Myocyte (in vitro differentiated cells): ENCODE measurements around the gene SYK. TPM values are rescaled to one million over a fixed set of nuclear protein-coding genes. Genes with fewer than 3 reads are reported as not detected.
A peak's percentile ranks its signal among the peaks of the same experiment; 100 is the strongest.

Experiments used
- DNase-seq: peaks from one replicate; pipeline ENCODE4 v3.0.0-alpha.2; 2012; ENCODE audit warnings: low read depth
- total RNA-seq: library from RNA; depleted of rRNA; stranded (reverse); fragments of >200 nt; gene quantifications from 2 replicates; pipeline ENCODE4 v1.2.3, GENCODE V29; 2014

SYK gene
- total RNA-seq, 1 donor from 2014 or later: not detected

- no peak for DNase-seq
Observed at GRCh38 chr9:90903766-90904424, 102.3 kb downstream of the SYK start.

- no peak for DNase-seq
Observed at GRCh38 chr9:90904706-90905478, 103.3 kb downstream of the SYK start.

GRCh38 chr9:90905822-90906221 is 104.2 kb downstream of the SYK start:
- DNase-seq: no peak

- DNase-seq: peak; percentile 53
Observed at GRCh38 chr9:90906316-90907055, 104.9 kb downstream of the SYK start.

- no peak for DNase-seq
Observed at GRCh38 chr9:90907056-90907445, 105.4 kb downstream of the SYK start.

DNA sequence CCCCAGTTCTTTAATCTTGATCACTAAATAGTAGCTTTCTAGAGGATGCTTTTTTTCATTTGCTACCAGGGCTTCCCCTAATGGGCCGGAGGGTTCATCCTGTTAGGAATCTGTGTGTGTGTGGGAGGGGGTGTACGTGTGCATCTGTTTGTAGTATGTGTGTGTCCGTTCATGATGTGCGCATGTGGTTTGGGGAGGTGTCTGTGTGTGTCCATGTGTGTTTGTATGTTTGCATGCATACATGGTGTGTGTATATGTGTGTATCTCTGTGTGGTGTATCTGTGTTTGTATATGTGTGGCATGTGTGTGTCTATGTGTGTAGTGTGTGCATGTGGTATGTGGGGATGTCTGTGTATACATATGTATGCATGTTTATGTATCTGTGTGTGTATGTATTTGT is 106.2 kb downstream of the SYK start:
- DNase-seq: no peak

- DNase-seq: no peak
Observed at GRCh38 chr9:90909225-90909624, 107.6 kb downstream of the SYK start.

GRCh38 chr9:90909747-90910283 is 108.2 kb downstream of the SYK start:
- no peak for DNase-seq

DNA sequence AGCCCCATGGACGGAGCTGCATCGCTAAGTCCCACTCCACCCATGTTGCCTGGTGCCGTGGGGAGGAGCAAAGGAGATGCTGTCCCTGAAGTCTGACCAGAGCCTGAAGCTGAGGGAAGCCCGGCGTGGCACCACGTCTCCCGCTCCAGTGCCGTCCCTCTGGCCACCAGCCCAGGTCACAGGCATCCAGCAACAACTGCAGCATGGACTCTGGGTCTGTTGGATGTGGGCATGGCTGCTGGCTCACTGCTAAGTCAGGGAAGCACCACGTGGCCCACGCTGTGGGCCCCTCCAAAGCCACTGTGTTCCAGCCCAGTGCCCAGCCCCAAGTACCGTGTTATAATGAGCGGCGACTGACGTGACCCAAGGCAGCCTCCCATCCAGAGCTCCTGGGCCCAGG is 112.6 kb downstream of the SYK start:
- DNase-seq: no peak

DNA sequence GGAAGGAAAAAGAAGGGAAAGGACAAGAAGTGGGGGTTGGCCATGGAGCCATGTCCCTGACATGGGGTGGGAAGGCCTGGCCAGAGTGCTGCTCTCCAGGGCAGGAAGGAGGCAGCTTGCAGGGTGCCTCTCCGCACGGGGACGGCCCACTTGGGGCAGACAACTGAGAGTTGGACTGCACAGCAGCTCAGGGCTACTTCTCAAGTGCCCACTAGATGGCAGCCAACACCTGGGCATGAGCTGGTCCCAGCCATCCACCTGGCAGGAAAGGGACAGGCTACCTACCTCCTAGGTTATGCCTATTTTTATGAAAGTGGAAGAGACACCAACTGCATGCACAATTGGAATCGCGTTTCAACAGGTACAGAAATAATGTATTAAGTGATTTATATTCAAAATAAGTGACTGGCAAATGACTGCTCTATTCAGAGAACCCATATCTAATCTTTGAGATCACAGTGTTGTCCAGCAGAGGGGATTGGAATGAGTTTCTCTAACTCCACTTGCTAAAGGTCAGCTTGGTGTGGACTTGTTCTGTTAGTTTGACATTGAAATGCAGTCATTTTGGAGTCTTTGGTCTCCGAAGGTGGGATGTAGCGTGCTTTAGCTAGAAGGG is 113.4 kb downstream of the SYK start:
- peak; percentile 70 for DNase-seq

GRCh38 chr9:90915693-90916092 is 114.1 kb downstream of the SYK start:
- DNase-seq: peak; percentile 30

GRCh38 chr9:90916147-90916734 is 114.6 kb downstream of the SYK start:
- DNase-seq: no peak

GRCh38 chr9:90919883-90920282 is 118.3 kb downstream of the SYK start:
- no peak for DNase-seq

- DNase-seq: no peak
Observed at GRCh38 chr9:90921104-90921503, 119.5 kb downstream of the SYK start.

DNA sequence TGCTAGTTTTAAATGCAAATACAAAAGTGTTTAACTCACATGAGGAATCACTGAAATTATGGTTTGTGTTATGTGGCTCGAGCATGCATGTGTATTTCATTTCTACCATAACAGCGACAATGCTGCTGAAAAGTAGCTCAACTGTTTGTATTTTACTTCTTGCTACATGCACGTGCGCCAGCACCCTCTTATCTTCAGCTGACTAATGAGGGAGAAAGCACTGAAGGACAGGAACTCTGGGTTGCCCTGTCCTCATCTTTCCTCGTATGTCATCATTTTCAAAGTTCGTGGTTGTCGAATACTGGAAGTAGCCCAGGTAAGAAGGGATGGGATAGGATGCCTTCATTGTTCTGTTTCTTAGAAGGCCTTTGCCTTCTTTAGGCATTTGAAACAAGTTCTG is 120.3 kb downstream of the SYK start:
- DNase-seq: no peak

DNA sequence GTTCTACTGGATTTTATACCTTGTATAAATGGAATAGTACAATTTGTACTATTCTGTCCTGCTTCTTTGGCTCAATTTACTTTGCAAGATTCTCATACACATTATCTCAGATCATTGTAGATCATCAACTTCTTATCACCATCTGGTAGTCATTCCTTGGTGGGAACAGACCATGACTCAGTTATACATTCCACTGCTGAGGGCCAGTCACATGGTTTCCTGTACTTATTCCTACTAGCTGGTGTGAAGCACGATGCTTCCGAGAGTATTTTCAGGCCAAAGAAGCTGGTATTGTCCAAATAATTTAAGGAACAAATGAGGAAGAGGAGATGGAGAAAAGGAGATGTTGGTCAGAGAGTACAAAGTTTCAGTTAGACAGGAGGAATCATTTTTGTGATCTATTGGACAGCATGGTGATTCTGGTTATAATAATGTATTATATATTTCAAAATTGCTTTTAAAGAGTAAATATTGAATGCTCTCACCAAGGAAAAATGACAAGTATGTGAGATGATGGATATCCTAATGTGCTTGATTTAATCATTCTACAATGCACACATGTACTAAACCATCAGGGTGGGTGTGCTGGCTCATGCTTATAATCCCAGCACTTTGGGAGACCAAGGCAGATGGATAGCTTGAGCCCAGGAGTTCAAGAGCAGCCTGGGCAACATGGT is 124.1 kb downstream of the SYK start:
- no peak for DNase-seq

- DNase-seq: no peak
Observed at GRCh38 chr9:90926936-90927335, 125.3 kb downstream of the SYK start.

GRCh38 chr9:90927496-90927895 is 125.9 kb downstream of the SYK start:
- DNase-seq: no peak

DNA sequence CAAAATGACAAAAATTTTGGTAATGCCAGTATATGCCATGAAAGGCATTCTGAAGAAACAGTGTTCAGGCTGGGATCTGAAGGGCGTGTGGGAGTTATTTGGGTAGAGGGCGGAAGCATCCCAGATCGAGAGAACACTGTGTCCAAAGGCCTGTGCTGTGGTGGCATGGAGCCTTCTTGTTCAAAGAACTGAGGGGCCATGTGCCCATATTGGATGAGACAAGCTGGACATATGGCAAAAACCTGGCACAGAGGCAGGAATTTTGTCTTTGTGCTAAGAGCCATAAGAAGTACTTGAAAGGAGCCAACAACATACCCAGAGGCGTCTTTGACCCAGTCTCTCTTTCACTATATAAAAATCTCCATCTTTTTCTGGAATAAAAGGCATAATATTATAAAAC is 128.0 kb downstream of the SYK start:
- DNase-seq: no peak

DNA sequence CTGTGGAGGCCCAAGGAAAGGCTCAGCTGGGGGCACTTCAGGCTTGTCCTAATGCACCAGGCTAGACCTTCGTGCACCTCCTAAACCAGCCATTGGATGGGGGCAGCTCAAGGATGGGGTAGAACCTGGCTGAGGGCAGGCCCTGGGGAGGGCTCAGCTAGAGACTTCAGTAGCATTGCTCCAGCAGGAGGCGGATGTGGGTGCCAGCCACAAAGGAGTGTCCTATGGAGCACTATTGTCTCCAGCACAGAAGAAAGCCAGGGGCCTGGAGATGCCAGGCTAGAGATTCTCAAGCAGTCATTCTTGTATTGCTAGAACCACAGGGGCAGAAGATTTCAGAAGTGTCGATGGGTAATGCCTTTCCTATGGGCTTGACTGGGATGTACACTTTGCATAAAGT is 131.8 kb downstream of the SYK start:
- DNase-seq: no peak

- DNase-seq: no peak
Observed at GRCh38 chr9:90939351-90939750, 137.7 kb downstream of the SYK start.
